ENCODE results near the gene RHBDL3.
A peak's percentile ranks its signal among the peaks of the same experiment; 100 is the strongest.
"Not testable (repeated sequence)": the region's sequence is repeated elsewhere in the genome, so short reads cannot be mapped to it uniquely, and the experiment has no call there.

RHBDL3 gene

GRCh38 chr17:32265192-32265923 lies at the start of gene RHBDL3:
Gene RHBDL3, plus strand, starts transcription at chr17:32265832. Its CDS starts 358 bp downstream, at chr17:32266190.
- DNase-seq: no peak

GRCh38 chr17:32222621-32223020 lies 43.0 kb upstream of the RHBDL3 start:
- no peak for DNase-seq

GRCh38 chr17:32223703-32224102 lies 41.9 kb upstream of the RHBDL3 start:
- no peak for DNase-seq

- no peak for DNase-seq
Observed at GRCh38 chr17:32226886-32227285, 38.7 kb upstream of the RHBDL3 start.

- DNase-seq: no peak
Observed at GRCh38 chr17:32227910-32228309, 37.7 kb upstream of the RHBDL3 start.

- DNase-seq: no peak
Observed at GRCh38 chr17:32235588-32235987, 30.0 kb upstream of the RHBDL3 start.

- DNase-seq: no peak
Observed at GRCh38 chr17:32239456-32239855, 26.2 kb upstream of the RHBDL3 start.

- no peak for DNase-seq
Observed at GRCh38 chr17:32240750-32241149, 24.9 kb upstream of the RHBDL3 start.

- DNase-seq: no peak
Observed at GRCh38 chr17:32241640-32242039, 24.0 kb upstream of the RHBDL3 start.

- DNase-seq: no peak
Observed at GRCh38 chr17:32249475-32249874, 16.2 kb upstream of the RHBDL3 start.

- peak; percentile 39 for DNase-seq
Observed at GRCh38 chr17:32253117-32253611, 12.5 kb upstream of the RHBDL3 start.

- no peak for DNase-seq
Observed at GRCh38 chr17:32256012-32256700, 9.5 kb upstream of the RHBDL3 start.

GRCh38 chr17:32256701-32257019 lies 9.0 kb upstream of the RHBDL3 start:
- no peak for DNase-seq

GRCh38 chr17:32258383-32259140 lies 7.1 kb upstream of the RHBDL3 start:
- DNase-seq: no peak

GRCh38 chr17:32259586-32259985 lies 6.0 kb upstream of the RHBDL3 start:
- no peak for DNase-seq

GRCh38 chr17:32261417-32261736 lies 4.3 kb upstream of the RHBDL3 start:
- no peak for DNase-seq

GRCh38 chr17:32261936-32262510 lies 3.6 kb upstream of the RHBDL3 start:
- DNase-seq: no peak

- DNase-seq: not testable (repeated sequence)
Observed at GRCh38 chr17:32263515-32263914, 2.1 kb upstream of the RHBDL3 start.

- DNase-seq: no peak
Observed at GRCh38 chr17:32264140-32264799, 1.4 kb upstream of the RHBDL3 start.

- DNase-seq: no peak
Observed at GRCh38 chr17:32264823-32265191, 825 bp upstream of the RHBDL3 start.

GRCh38 chr17:32266051-32266388 lies 388 bp downstream of the RHBDL3 start:
- no peak for DNase-seq

- no peak for DNase-seq
Observed at GRCh38 chr17:32266389-32267301, 1.0 kb downstream of the RHBDL3 start.
